NCI-H69 (cell line): ENCODE results near the gene HMG20A.

Experiments
- DNase-seq: peaks from one replicate; lab custom pipeline; 2025; lab: John Stamatoyannopoulos, UW

HMG20A gene

DNA sequence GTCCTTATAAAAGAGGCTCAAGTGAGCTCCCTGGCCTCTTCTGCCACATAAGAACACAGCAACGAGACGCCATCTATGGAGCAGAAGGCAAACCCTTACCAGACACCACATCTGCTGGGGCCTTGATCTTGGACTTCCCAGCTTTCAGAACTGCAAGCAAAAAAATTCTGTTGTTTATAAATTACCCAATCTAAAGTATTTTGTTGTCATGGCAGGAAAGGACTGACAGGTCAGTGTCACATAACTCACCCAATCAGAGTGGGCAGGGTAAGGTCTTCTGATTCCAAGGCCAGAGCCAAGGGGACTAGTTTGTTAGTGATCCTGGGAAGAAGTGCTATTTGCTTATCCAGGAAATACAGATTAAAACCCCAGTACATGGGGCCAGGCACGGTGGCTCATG is 98.9 kb downstream of the HMG20A start:
- no peak for DNase-seq

DNA sequence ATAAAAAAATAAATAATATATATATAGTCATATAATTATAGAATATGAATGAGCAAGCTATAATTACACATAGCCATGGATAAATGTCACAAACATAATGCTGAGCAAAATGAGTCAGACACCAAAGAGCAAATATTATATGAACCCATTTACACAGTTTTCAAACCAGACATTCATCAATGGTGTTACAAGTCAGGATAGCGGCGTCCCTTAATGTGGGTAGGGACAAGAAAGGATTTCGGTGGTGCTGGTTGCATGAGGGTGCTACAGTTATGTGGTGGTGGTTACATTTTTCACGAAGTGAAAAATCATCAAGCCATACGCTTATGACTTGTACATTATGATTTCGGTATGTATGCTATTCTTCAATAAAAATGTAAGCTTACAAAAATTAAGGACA is 100.5 kb downstream of the HMG20A start:
- no peak for DNase-seq

DNA sequence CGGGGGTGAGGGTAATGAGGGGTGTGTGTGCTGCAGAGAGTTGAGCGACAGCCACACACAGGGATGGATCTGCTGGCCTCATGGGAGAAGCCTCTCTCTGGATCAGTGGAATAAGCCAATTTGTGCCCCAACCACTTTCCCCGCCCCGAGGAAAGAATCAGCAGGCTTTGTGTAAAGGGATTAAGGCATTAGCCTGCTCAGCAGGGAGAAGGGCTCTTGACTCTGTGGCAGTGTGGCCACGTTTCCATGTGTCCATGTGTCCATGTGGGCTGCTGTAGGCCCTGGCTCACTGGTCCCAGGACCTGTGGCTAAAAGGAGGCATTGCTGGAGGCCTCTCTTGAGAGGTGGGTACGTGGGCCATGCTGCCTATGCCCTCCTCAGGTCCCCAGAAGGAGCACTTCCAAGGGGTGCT is 104.7 kb downstream of the HMG20A start:
- DNase-seq, result no peak

DNA sequence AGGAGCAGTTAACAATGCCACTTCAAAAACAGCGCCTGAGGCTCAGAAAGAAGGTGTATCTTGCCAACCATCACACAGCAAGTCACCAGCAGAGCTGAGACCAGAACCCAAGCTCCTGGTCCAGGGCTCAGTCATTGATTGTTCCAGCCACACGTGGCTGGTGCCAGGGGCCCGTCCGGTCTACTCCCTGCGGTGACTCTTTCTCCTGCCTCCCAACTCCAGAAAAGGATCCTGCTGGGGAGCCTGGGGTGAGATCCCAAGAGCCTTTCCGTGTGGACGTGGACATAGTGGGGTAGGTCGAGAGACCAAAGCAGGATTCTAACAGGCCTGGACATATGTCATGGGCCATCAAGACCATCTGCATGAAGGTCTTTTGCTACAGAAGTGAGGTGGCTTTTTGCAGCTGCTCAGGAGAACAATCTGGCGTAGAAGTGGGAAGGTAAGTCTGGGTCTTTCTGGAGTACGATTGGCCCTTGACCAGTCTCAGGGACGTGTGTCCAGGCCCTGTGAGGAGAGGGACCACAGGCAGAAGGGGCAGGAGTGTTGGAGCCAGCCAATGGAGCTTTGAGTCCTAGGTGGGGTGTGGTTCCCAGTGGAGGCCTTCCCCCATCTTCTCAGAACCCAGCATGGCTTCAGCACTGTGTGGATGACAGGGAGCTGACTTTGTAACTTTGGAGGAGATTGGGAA is 105.4 kb downstream of the HMG20A start:
- no peak for DNase-seq

DNA sequence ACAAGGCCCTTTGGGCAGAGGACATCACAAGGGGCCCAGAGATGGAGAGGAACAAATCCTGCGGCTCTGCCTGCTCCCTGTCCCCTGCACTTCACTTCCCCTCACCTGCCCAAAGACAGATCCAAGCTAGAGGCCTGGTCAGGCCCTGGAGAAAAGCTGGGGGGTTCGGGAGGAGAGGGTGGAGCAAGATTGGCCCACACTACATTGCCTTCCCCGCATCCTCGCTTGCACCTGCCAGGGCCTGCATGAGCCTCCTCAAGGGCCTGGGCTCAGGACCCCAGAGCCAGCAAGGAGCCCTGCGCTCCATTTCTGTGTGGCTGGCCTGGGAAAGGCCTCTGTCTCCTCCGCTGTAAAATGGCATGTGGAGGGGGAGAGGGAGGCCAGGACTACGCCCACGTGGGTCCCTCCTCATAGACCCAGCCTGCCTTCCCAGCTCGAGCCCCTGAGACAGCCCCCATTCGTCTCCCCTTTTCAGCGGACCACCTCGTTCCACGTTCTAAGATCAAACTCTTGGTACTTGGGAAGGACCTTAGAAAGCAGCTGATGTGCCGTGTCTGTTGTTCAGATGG is 106.0 kb downstream of the HMG20A start:
- no peak for DNase-seq

DNA sequence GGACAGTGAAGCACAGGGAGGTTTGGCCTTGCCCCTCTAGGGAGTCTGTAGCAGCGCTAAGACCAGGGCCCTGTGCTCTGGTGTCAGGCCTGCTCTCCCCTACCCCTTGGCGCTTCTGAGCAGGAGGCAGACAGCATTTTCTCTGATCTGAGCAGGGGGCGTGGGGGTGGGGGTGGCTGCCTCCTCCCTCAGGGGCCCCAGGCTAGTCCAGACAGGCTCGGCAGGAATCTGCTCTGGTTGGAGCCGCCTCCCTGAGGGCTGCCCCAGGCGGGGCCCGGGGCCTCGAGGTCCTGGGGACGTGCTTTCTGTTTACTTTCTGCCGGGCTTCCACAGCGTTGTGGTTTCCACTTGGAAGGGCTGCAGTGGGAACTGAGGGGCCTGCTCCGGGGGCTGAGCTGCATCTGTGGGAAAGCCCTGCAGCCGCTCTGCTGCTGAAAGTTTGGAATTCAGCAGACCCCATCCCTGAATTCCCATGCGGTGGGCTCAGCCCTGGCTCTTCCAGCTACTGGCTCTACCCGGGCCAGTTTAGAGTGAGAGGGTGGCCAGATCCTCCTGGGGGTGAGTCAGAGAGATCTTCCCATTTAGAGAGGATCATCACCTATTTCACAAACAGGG is 106.6 kb downstream of the HMG20A start:
- DNase-seq, result peak; percentile 38

DNA sequence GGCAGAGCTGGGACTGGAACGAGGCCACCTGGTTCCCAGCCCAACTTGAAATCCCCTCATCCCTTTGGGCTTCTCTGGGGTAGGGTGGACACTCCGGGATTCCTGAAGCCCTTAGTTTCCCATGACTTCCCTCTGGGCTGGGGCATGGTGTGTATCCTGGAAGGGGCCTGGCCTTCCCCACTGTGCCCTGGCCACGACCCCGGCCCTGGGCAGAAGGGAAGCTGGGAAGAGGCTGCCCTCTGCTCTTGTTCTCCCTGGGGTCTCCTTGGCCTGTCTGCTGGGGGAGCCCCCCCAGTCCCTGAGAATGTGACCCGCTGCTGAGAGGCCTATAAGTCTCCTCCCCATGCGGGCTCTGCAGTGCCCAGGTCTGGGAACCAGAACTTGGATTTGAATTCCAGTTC is 107.1 kb downstream of the HMG20A start:
- DNase-seq, result no peak

DNA sequence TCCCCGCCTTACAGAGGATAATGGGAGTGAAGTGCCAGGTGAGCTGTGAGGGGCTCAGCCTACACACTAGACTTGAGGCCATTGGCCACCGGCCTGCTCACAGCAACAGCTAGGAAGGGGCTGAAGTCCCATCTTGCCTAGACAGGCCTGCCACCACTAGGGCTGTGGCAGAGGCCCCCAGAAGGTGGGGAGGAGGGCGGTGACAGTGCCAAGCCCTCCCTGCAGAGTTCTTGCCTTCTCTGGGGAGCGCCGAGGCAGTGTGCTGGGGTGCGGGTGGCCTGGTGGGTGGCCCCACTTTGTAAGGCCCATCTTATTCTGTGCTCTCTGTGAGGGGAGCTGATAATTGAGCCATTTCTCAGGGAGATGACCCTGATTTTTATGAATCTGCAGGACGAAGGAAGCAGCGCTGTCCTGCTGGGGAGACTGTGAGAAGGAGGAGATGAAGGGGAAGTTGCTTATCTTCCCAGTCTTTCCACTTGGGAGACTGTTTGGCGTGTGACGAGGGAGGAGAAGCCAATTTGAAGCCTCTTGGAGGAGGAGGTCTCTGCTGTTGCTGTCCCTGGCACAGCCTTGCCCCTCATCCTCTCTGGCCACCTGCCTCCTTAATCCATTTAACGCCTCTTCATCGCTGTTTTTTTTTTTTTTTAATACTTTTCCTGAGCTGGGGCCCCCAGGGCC is 107.7 kb downstream of the HMG20A start:
- DNase-seq, result no peak

DNA sequence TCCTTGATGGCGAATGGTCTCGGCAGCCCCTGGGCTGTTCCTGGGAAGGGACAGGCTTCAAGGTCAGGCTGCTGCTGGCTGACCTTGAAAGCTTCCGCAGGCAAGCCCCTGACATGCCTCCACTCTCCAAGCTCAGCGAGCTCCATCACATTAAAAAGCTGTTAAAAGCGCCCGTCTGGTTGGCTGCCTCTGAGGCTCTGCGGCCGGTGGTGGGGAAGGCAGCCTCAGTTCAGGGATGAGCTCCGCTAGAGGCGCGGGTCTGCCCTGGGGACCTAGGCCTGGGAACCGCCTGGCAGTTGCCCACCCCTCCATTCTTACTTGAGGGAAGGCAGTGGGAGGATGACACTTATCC is 108.3 kb downstream of the HMG20A start:
- no peak for DNase-seq

DNA sequence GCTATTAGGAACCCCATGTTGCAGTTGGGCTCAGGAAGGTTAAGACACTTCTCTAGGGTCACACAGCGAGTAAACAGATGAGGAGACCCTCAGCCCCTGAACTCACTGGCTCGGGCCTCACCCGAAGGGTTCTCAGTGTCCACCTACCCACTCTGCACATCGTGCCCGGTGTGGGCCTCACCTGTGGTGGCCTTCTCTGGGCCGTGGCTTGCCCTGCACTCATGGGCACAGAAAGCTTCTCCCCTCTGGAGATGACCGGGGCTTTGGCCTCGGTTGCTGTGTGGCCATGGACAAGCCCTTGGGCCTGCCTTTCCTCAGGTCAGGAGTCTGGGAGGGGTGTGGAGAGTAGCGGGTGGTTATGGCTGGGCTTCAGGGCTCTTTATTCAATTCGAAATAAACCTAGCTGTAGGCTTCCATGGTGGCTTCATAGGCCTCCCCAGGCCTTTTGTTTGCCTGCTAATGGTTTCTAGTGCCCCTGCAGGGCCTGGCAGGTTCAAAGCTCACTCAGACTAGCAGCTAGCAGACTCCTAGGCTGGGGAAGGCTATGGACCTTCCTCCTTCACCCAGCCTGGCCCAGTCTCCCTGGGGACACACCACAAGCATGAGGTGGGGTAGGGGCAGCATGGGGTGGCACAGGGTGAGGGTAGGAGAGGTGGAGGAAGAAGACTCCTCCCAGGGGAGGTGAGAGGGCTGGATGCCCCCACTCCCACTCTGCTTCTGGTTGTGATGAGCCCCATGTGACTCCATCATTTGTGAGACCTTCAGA is 108.9 kb downstream of the HMG20A start:
- DNase-seq, result peak; percentile 36

DNA sequence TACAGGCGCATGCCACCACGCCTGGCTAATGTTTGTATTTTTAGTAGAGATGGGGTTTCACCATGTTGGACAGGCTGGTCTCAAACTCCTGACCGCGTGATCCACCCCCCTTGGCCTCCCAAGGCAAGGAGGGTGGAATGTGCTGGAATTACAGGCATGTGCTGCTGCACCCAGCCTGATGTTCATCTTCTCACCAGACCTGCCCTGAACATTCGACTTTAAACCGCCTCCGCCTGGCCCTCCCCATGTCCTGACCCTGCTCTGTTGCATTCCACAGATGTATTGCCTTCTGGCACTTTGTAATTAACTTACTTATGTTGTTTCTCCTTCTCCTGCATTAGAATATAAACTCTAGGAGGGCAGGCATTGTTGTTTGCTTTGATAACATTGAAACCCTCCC is 109.9 kb downstream of the HMG20A start:
- no peak for DNase-seq

DNA sequence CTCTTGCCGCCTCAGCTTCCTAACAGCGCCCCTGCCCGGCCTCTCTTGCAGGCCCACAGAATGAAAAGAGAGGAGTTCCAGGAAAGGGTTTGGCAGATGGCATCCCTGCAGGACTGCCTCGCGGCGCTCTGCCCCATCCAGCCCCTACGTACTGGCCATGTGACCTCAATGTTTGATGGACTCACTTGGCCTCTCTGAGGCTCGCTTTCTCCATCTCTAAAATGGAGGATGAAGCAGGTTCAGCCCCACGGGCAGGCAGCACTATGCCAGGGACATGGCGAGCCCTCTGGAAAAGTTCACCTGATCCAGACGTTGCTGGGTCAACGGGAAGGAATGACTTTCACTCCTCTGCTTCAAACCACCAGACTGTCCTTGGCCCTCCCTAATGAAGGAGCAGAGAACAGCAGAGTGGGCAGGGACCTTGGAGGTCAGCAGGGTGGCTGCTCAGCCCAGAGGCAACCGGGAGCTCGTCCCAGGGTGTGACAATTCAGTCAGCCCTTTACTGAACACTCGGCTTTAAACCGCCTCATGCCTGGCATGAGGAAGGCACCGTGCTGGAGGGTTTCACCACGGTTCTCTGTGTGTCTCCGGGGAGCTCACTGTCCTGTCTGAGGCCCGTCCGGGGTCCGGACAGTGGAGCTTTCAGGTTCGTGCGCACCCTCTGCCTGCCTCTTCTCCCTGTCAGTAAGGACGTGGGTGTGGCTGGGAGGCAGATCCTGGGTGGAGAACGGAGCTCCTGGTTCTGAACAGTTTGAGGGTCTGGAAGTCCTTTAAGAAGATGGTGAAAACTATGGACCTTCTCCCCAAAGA is 110.7 kb downstream of the HMG20A start:
- DNase-seq, result no peak

DNA sequence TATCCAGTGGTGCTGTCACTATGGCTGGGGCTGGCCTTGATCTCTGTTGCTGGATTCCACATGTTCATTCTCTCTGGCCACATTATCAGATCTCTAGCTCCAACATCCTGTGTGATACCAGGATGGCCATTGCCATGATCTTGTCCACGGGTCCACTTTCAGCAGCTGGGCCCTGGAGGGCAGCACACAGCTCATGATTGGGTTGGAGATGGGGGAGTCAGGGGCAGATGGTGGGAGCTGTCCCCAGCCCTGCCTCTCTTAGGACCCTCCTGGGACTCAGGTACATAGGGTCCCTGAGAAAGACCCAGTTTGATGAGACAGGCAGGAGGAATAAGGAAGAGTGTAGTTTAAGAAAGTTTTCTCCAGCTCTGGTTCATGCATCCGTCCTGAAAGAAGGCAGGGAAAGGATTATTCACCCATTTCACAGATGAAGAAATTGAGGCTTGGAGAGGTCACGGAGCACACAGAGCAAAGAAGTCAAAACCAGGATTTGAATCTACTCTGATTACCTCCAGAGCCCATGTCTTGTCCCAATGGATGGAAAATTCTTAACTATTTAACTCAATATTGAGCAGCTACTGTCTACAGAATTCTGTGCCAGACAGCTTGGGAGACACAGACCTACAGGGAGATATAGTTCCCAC is 111.5 kb downstream of the HMG20A start:
- no peak for DNase-seq

DNA sequence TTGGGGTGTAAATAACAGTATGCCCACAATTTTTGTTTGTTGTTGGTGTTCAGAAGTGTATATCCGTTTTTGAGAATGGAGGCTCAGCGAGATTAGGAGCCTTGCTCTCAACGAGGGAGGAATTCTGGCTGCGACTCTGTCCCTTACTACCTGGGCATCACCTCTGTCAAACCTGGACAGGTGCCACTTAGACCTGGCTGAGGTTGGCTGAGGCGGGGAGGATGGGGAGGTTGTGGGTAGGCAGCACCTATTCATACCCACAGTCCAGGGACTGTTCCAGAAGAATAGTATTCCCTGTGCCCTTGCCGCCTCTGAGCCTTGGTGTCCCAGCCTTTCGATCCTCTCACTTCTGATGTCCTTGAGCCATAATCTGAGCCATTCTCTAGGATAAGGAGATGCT is 112.2 kb downstream of the HMG20A start:
- no peak for DNase-seq

DNA sequence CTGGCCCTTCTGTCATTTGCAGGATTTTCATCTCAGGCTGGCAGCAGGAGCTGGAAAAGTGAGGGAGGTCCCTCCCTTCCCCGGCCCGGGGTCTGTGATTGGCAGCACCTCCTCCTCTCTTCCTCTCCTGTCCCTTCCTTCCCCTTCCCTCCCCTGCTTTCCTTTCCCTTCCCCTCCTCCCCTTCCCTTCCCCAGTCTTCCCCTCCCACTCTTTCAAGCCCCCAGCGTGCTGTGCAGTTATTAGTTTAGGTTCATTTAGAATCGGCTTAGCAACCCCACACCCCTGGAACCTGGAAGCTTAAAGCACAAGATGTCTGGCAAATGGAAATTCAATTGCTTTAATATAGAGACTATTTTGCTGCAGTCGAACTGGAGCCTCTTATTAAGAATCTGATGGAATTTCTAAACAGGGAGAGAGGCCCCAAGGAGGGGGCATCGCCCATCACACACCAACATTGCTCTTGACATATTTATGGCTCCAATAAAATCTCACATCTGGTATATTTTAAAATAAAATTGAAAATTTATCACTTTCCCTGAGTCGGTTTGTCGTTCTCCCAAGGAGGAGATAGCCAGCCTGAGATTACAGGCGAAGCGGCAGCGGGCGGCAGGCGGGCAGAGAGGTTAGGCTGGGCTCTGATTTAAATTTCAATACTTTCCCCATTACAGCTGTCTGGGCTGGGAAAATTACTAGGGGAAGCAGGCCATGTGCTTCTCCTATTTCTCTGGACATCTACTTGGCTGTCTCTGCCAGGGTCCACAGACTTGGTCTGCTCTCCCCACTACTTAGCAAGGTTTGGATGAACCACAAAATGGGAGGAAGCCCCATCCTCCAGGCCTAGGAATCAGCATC is 113.1 kb downstream of the HMG20A start:
- peak; percentile 59 for DNase-seq
